Mesenchymal stem cell (in vitro differentiated cells and primary cell): Measurements from ENCODE around the gene TRIM36.

Source experiments
- DNase-seq: peaks from one replicate; pipeline ENCODE4 v3.0.0-alpha.2; 2013
- H2AFZ ChIP-seq: one replicate; pipeline ENCODE4 v1.6.1; 2013; ENCODE audit warnings: low read depth, mild to moderate bottlenecking, control low read depth, inconsistent platforms, low read length, moderate library complexity
- H2AK5ac ChIP-seq: 2 replicates; pipeline ENCODE4 v1.6.1; 2013; ENCODE audit warnings: low read length, moderate library complexity, mild to moderate bottlenecking, inconsistent platforms; ENCODE audit not compliant: severe bottlenecking
- H2BK120ac ChIP-seq: one replicate; pipeline ENCODE4 v1.6.1; 2013; ENCODE audit warnings: low read depth, mild to moderate bottlenecking, inconsistent platforms, low read length, moderate library complexity
- H2BK12ac ChIP-seq, 2 experiments: one replicate each; pipeline ENCODE4 v1.6.1; 2013; ENCODE audit warnings: inconsistent platforms in 2 of 2, low read length in 2 of 2, mild to moderate bottlenecking in 2 of 2, moderate library complexity in 2 of 2, control low read depth in 1 of 2
- H2BK15ac ChIP-seq: one replicate; pipeline ENCODE4 v1.6.1; 2013; ENCODE audit warnings: mild to moderate bottlenecking, low read depth, inconsistent platforms; ENCODE audit not compliant: poor library complexity, severe bottlenecking
- H2BK5ac ChIP-seq: 2 replicates; pipeline ENCODE4 v1.6.1; 2013; ENCODE audit warnings: low read depth, mild to moderate bottlenecking, low read length, control low read depth, inconsistent platforms; ENCODE audit not compliant: poor library complexity, severe bottlenecking
- H3K14ac ChIP-seq, 2 experiments: one replicate each; pipeline ENCODE4 v1.6.1; 2013; ENCODE audit warnings: inconsistent platforms in 2 of 2, low read length in 2 of 2, control low read depth in 1 of 2, mild to moderate bottlenecking in 1 of 2, moderate library complexity in 1 of 2
- H3K18ac ChIP-seq, 2 experiments: one replicate each; pipeline ENCODE4 v1.6.1; 2013; ENCODE audit warnings: inconsistent platforms in 2 of 2, low read length in 2 of 2, control low read depth in 1 of 2, low read depth in 1 of 2, mild to moderate bottlenecking in 1 of 2
- H3K23ac ChIP-seq, 2 experiments: one replicate each; pipeline ENCODE4 v1.6.1; 2013; ENCODE audit warnings: inconsistent platforms in 2 of 2, low read length in 2 of 2, mild to moderate bottlenecking in 2 of 2, moderate library complexity in 2 of 2, control low read depth in 1 of 2
- H3K27ac ChIP-seq: 2 replicates; pipeline ENCODE4 v1.5.1; 2013; ENCODE audit warnings: mild to moderate bottlenecking, moderate library complexity, low read length, control low read depth, inconsistent platforms; ENCODE audit not compliant: poor library complexity, severe bottlenecking
- H3K27me3 ChIP-seq, 2 experiments: 2 replicates each; pipeline versions ENCODE4 v1.6.1 to v1.7.0; 2013; ENCODE audit warnings: low read length in 2 of 2, mild to moderate bottlenecking in 2 of 2, moderate library complexity in 2 of 2, control low read depth in 1 of 2, inconsistent platforms in 1 of 2; ENCODE audit not compliant: control insufficient read depth in 1 of 2, insufficient read depth in 1 of 2
- H3K36me3 ChIP-seq, 2 experiments: 2 replicates each; pipeline versions ENCODE4 v1.6.1 to v1.7.0; 2013; ENCODE audit warnings: low read length in 2 of 2, control low read depth in 1 of 2, inconsistent platforms in 1 of 2, low read depth in 1 of 2, mild to moderate bottlenecking in 1 of 2; ENCODE audit not compliant: insufficient read depth in 2 of 2, control insufficient read depth in 1 of 2
- H3K4ac ChIP-seq, 2 experiments: one replicate each; pipeline ENCODE4 v1.6.1; 2013; ENCODE audit warnings: inconsistent platforms in 2 of 2, low read length in 2 of 2, mild to moderate bottlenecking in 2 of 2, moderate library complexity in 2 of 2, control low read depth in 1 of 2, low read depth in 1 of 2
- H3K4me1 ChIP-seq: 2 replicates; pipeline ENCODE4 v1.6.1; 2013; ENCODE audit warnings: low read depth, low read length, control low read depth; ENCODE audit not compliant: control insufficient read depth, insufficient read depth
- H3K4me2 ChIP-seq: 2 replicates; pipeline ENCODE4 v1.6.1; 2013; ENCODE audit warnings: low read length, mild to moderate bottlenecking, inconsistent platforms; ENCODE audit not compliant: poor library complexity, severe bottlenecking
- H3K4me3 ChIP-seq, 2 experiments: 2 replicates each; pipeline versions ENCODE4 v1.5.1 to v1.7.0; 2013; ENCODE audit warnings: low read length in 2 of 2, mild to moderate bottlenecking in 2 of 2, control low read depth in 1 of 2, low read depth in 1 of 2; ENCODE audit not compliant: insufficient read depth in 1 of 2
- H3K79me1 ChIP-seq: replicated peaks from 2 replicates; pipeline ENCODE4 v1.6.1; 2013; ENCODE audit warnings: mild to moderate bottlenecking, control low read depth, low read length, inconsistent platforms; ENCODE audit not compliant: poor library complexity, severe bottlenecking
- H3K9ac ChIP-seq: 2 replicates; pipeline ENCODE4 v1.7.0; 2013; ENCODE audit warnings: mild to moderate bottlenecking, low read length, moderate library complexity
- H3K9me3 ChIP-seq: 2 replicates; pipeline ENCODE4 v1.7.0; 2013; ENCODE audit warnings: mild to moderate bottlenecking, low read length; ENCODE audit not compliant: control insufficient read depth
- H4K8ac ChIP-seq: one replicate; pipeline ENCODE4 v1.6.1; 2013; ENCODE audit warnings: inconsistent platforms, mild to moderate bottlenecking, low read length, moderate library complexity
- H4K91ac ChIP-seq: one replicate; pipeline ENCODE4 v1.6.1; 2013; ENCODE audit warnings: mild to moderate bottlenecking, low read length, inconsistent platforms
- WGBS: methylation state at CpG from one replicate; pipeline ENCODE4 v1.1.7; 2013; ENCODE audit warnings: mixed read lengths; 5-methylcytosine and 5-hydroxymethylcytosine counted together

The TRIM36 gene

DNA sequence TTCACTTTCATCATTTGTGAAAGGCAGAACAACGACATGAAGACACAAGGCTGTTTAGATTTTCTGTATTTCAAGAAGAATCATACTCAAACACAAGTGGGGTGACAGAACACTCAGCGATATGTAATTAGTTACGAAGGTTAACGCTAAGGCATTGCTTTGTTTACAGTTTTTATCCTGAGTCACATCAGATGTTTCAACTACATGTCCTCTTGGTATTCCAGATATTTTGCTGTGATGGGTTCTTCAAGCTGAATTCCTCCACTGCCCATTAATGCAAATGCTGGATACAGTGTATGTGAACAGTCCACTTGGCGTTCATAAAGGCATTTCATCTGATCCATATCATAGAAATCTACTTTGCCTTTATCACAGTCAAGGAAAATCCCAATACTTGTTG, 43.4 kb downstream of the TRIM36 start:
- H2AFZ ChIP-seq: no peak overlapping the region
- H3K9ac ChIP-seq: no peak overlapping the region
- no peak overlapping the region for H3K4ac ChIP-seq
- no peaks in the 10 kb centered on the region for H3K36me3 ChIP-seq
- no peaks in the 10 kb centered on the region for H3K27me3 ChIP-seq
- H3K9me3 ChIP-seq: no peaks in the 10 kb centered on the region
- no peak overlapping the region for H4K91ac ChIP-seq
- H3K27ac ChIP-seq: no peak overlapping the region
- no peak overlapping the region for H4K8ac ChIP-seq
- no peak overlapping the region for H2BK15ac ChIP-seq
- H3K18ac ChIP-seq: no peak overlapping the region
- no peak overlapping the region for H3K4me2 ChIP-seq
- no peaks in the 10 kb centered on the region for H3K79me1 ChIP-seq
- no peaks in the 10 kb centered on the region for H3K4me1 ChIP-seq
- no peak overlapping the region for H3K4me3 ChIP-seq
- H2AK5ac ChIP-seq: no peak overlapping the region
- no peak overlapping the region for H3K23ac ChIP-seq
- no peak overlapping the region for H3K14ac ChIP-seq
- no peak overlapping the region for H2BK120ac ChIP-seq
- no peak overlapping the region for H2BK5ac ChIP-seq
- WGBS: 17% methylated on average over 4 of the region's 5 CpGs
- no peak overlapping the region for H2BK12ac ChIP-seq
- DNase-seq: peak; percentile 58

DNA sequence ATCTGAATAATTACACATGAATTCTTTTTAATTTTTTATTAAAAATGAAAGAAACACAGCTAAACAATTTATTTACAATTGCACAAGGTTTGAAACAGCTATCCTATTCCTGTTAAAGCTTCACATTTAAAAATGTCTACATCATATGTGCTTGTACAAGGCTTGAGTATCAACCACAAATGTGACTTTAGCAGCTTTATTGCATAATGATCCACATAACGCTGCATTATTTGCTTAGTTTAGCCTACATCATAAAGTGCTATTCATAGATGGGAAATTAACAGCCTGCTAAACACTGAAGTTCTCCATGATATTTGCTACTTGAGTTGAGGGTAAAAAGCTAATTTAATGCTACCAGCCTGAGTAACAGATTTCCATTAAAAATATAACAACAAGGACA, 45.0 kb downstream of the TRIM36 start:
- Histone ChIP-seq H3K79me1 (no peaks in the 10 kb centered on the region), H2BK5ac (no peak overlapping the region), H3K27me3 (no peaks in the 10 kb centered on the region), H3K14ac (no peak overlapping the region), H2AK5ac (no peak overlapping the region), H2BK12ac (no peak overlapping the region), H2BK15ac (no peak overlapping the region), H2AFZ (no peak overlapping the region), H3K9ac (no peak overlapping the region), H3K27ac (no peak overlapping the region), H2BK120ac (no peak overlapping the region), H3K4me1 (no peaks in the 10 kb centered on the region), H3K36me3 (no peaks in the 10 kb centered on the region), H4K8ac (no peak overlapping the region), H3K18ac (no peak overlapping the region), H3K4me2 (no peak overlapping the region), H3K9me3 (no peaks in the 10 kb centered on the region), H3K4me3 (no peak overlapping the region), H3K4ac (no peak overlapping the region), H4K91ac (no peak overlapping the region), H3K23ac (no peak overlapping the region)
- WGBS: no CpG with 5 or more reads among the region's 1 CpG
- DNase-seq: no peak

DNA sequence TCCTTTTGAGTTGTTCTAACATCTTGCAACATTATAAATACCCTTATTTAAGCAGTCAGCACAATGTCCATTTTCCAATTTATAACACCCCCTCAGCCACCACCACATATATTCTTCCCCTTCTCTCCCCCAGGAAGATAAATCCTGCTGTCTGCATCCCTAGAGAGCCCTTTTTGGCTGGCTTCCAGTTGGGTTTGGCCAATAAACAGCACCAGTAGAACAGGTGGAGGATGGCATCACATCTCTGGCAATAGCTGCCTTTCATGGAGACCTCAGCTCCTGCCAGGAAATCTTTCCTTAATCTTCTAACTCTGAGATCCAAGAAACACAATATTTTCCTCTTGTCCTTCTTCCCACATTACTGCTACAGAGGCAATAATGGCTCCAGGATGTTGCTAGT, 53.7 kb downstream of the TRIM36 start:
- no peak overlapping the region for H3K4me2 ChIP-seq

DNA sequence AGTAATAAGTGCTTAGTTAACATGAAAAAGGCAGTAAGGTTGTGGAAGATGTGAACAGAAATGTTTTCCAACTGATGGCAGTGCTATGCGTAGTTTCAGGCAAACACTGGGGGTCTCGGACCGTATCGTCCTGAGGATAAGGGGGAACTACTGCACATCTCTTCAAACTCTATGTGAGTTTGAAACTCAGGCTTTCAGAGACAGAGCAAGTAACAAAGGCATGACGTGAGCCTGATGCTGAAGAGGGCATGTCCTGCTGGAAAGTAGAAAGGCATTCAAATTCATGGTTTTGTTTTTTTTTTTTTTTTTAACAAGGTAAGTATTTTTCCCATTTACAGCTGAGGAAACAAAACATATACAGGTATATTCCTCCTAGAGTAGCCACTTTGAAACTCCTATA, 59.9 kb downstream of the TRIM36 start:
- H3K36me3 ChIP-seq: no peaks in the 10 kb centered on the region
- no peaks in the 10 kb centered on the region for H3K79me1 ChIP-seq
- H2AK5ac ChIP-seq: no peak overlapping the region
- no peak overlapping the region for H3K9ac ChIP-seq
- H3K23ac ChIP-seq: no peak overlapping the region
- H2BK12ac ChIP-seq: no peak overlapping the region
- DNase-seq: no peak
- no peak overlapping the region for H3K4me3 ChIP-seq
- no peak overlapping the region for H2BK15ac ChIP-seq
- H3K18ac ChIP-seq: no peak overlapping the region
- no peak overlapping the region for H2BK5ac ChIP-seq
- peaks cover 0 to 15% of the 10 kb centered on the region in 2 experiments for H3K27me3 ChIP-seq
- H3K4ac ChIP-seq: no peak overlapping the region
- H3K4me1 ChIP-seq: no peaks in the 10 kb centered on the region
- H3K4me2 ChIP-seq: no peak overlapping the region
- H2BK120ac ChIP-seq: no peak overlapping the region
- H3K9me3 ChIP-seq: no peaks in the 10 kb centered on the region
- H4K8ac ChIP-seq: no peak overlapping the region
- H2AFZ ChIP-seq: no peak overlapping the region
- 76% methylated on average over 5 of the region's 5 CpGs for WGBS
- H3K14ac ChIP-seq: no peak overlapping the region
- no peak overlapping the region for H3K27ac ChIP-seq
- no peak overlapping the region for H4K91ac ChIP-seq

More for the DNA sequence above, 53.7 kb downstream of the TRIM36 start:
- Histone ChIP-seq H2BK5ac (no peak overlapping the region), H3K9ac (no peak overlapping the region), H2BK120ac (no peak overlapping the region), H3K18ac (no peak overlapping the region), H3K27ac (no peak overlapping the region), H4K91ac (no peak overlapping the region), H3K4ac (no peak overlapping the region), H3K79me1 (no peaks in the 10 kb centered on the region), H2AFZ (no peak overlapping the region), H2BK12ac (no peak overlapping the region), H3K23ac (no peak overlapping the region), H2BK15ac (no peak overlapping the region), H3K9me3 (no peaks in the 10 kb centered on the region), H2AK5ac (no peak overlapping the region), H3K36me3 (no peaks in the 10 kb centered on the region), H3K14ac (no peak overlapping the region), H3K4me3 (no peak overlapping the region), H3K27me3 (peaks cover 0 to 10% of the 10 kb centered on the region in 2 experiments), H4K8ac (no peak overlapping the region), H3K4me1 (no peaks in the 10 kb centered on the region)
- no peak for DNase-seq
